Neural cell (in vitro differentiated cells): ENCODE data around the gene ZNF497. TPM values are rescaled to one million over a fixed set of nuclear protein-coding genes. Genes with fewer than 3 reads are reported as not detected.
A peak's percentile ranks its signal among the peaks of the same experiment; 100 is the strongest.

Source experiments
- H2AFZ ChIP-seq: fragments of 200-600, 300-800 bp; sonication (generic), shearing (Covaris generic); 2 replicates; pipeline ENCODE4 v1.6.0; 2014; ENCODE audit warnings: low read depth, mild to moderate bottlenecking, antibody characterized with exemption, low read length, moderate library complexity
- H3F3A ChIP-seq: fragments of 200-600 bp; shearing (Covaris generic); 2 replicates; pipeline ENCODE4 v1.6.1; 2016; ENCODE audit warnings: mild to moderate bottlenecking, moderate library complexity, mixed read lengths, antibody characterized with exemption, low read length; ENCODE audit not compliant: insufficient read depth, poor library complexity, severe bottlenecking
- H3K27ac ChIP-seq: fragments of 200-600, 300-800 bp; sonication (generic), shearing (Covaris generic); 2 replicates; pipeline ENCODE4 v1.5.1; 2014; ENCODE audit warnings: mild to moderate bottlenecking, low read length, moderate library complexity
- H3K27me3 ChIP-seq: fragments of 300-800, 200-600 bp; sonication (generic), shearing (Covaris generic); 2 replicates; pipeline ENCODE4 v1.6.0; 2014; ENCODE audit warnings: mild to moderate bottlenecking, low read depth, low read length, moderate library complexity; ENCODE audit not compliant: insufficient read depth
- H3K36me3 ChIP-seq: fragments of 300-800, 200-600 bp; sonication (generic), shearing (Covaris generic); 2 replicates; pipeline ENCODE4 v1.5.1; 2014; ENCODE audit warnings: mild to moderate bottlenecking, antibody characterized with exemption, low read length, moderate library complexity; ENCODE audit not compliant: insufficient read depth
- H3K4me2 ChIP-seq: fragments of 300-800, 200-600 bp; sonication (generic), shearing (Covaris generic); 2 replicates; pipeline ENCODE4 v1.6.0; 2014; ENCODE audit warnings: mild to moderate bottlenecking, low read length
- H3K4me3 ChIP-seq: fragments of 300-800, 200-600 bp; sonication (generic), shearing (Covaris generic); 2 replicates; pipeline ENCODE4 v1.5.1; 2014; ENCODE audit warnings: mild to moderate bottlenecking, low read length, moderate library complexity
- H3K79me2 ChIP-seq: fragments of 200-600 bp; shearing (Covaris generic); replicated peaks from 2 replicates; pipeline ENCODE4 v1.6.0; 2014; ENCODE audit warnings: mild to moderate bottlenecking, low read length, moderate library complexity; ENCODE audit not compliant: insufficient read depth
- H3K9ac ChIP-seq: fragments of 300-800, 200-600 bp; sonication (generic), shearing (Covaris generic); 2 replicates; pipeline ENCODE4 v1.6.1; 2016; ENCODE audit warnings: mild to moderate bottlenecking, low read length, mixed read lengths
- H3K9me2 ChIP-seq: fragments of 200-600 bp; shearing (Covaris generic); 2 replicates; pipeline ENCODE4 v1.6.1; 2016; ENCODE audit warnings: mild to moderate bottlenecking, low read length, mixed read lengths; ENCODE audit not compliant: insufficient read depth
- H3K9me3 ChIP-seq: fragments of 200-600, 300-800 bp; sonication (generic), shearing (Covaris generic); 2 replicates; pipeline ENCODE4 v1.6.1; 2016; ENCODE audit warnings: mild to moderate bottlenecking, mixed run types, low read length, moderate library complexity, mixed read lengths
- H4K20me1 ChIP-seq: fragments of 200-600 bp; shearing (Covaris generic); 2 replicates; pipeline ENCODE4 v1.6.1; 2016; ENCODE audit warnings: mild to moderate bottlenecking, mixed run types; ENCODE audit not compliant: insufficient read depth
- EP300 ChIP-seq: fragments of 450-650 bp; conservative IDR thresholded peaks from 2 replicates; pipeline ENCODE4 v1.6.1; 2014; ENCODE audit warnings: antibody characterized with exemption, mild to moderate bottlenecking, moderate library complexity; ENCODE audit not compliant: poor library complexity, severe bottlenecking
- EZH2 ChIP-seq: fragments of 200-600, 300-800 bp; shearing (Covaris generic), sonication (generic); IDR thresholded peaks from 2 replicates; pipeline ENCODE4 v1.6.1; 2014; ENCODE audit warnings: antibody characterized with exemption, low read length, borderline replicate concordance, mild to moderate bottlenecking; ENCODE audit not compliant: insufficient read depth, poor library complexity, severe bottlenecking
- MXI1 ChIP-seq: fragments of 450-650 bp; conservative IDR thresholded peaks from 2 replicates; pipeline ENCODE4 v1.6.1; 2014; ENCODE audit warnings: antibody characterized with exemption, mild to moderate bottlenecking; ENCODE audit not compliant: poor library complexity, severe bottlenecking
- POLR2AphosphoS5 ChIP-seq: IDR thresholded peaks from 2 replicates; pipeline ENCODE4 v1.6.1; 2012
- RAD21 ChIP-seq: fragments of 450-650 bp; conservative IDR thresholded peaks from 2 replicates; pipeline ENCODE4 v1.6.1; 2014; ENCODE audit warnings: antibody characterized with exemption, mild to moderate bottlenecking, moderate library complexity
- SMC3 ChIP-seq: fragments of 450-650 bp; conservative IDR thresholded peaks from 2 replicates; pipeline ENCODE4 v1.6.1; 2014; ENCODE audit warnings: antibody characterized with exemption, mild to moderate bottlenecking, moderate library complexity; ENCODE audit not compliant: poor library complexity
- TAF1 ChIP-seq: IDR thresholded peaks from 2 replicates; pipeline ENCODE4 v1.6.1; 2012; ENCODE audit warnings: low read depth
- polyA plus RNA-seq: library from polyadenylated mRNA; depleted of rRNA; stranded (reverse); fragments of >200 nt; gene quantifications from 2 replicates; pipeline ENCODE4 v1.2.3, GENCODE V29; 2014
- TF ChIP-seq, protein P1 (sequence below): IDR thresholded peaks from 2 replicates; pipeline ENCODE4 v1.6.1; 2012; ENCODE audit warnings: borderline replicate concordance
- TF ChIP-seq, protein P2 (sequence below): fragments of 450-650 bp; IDR thresholded peaks from 2 replicates; pipeline ENCODE4 v1.5.1; 2014; ENCODE audit warnings: antibody characterized with exemption, mild to moderate bottlenecking, moderate library complexity; ENCODE audit not compliant: poor library complexity, severe bottlenecking

The ZNF497 gene
- polyA plus RNA-seq, 1 donor from 2014 or later = 13.7 TPM

DNA sequence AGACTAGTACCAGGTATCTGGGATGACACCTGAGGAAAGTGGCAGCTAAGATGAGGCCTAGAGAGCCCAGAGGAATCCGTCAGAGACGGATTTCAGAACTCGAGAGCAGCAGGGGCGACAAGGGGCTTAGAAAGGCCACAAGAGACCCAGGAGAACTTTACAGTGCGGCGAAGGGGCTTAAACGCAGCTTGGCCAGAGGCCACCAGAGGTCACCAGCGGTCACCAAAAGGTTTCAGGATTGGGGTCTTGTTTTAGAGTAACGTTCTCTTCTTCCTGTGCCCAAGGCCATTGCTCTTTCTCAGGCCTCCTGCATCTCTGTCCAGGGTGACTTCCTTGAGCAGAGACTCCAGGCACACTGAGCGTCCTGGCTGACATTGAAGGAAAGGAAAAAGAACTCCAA, 33.6 kb downstream of the ZNF497 start:
- H4K20me1 ChIP-seq = no peaks in the 10 kb centered on the region
- H2AFZ ChIP-seq = no peak overlapping the region
- no peak overlapping the region for H3K4me2 ChIP-seq
- H3K9me2 ChIP-seq = no peaks in the 10 kb centered on the region
- no peaks in the 10 kb centered on the region for H3K9me3 ChIP-seq
- TF ChIP-seq MXI1 (no peak), RAD21 (peak; percentile 53), EP300 (no peak), SMC3 (peak; percentile 57)
- TF ChIP-seq, protein P1, sequence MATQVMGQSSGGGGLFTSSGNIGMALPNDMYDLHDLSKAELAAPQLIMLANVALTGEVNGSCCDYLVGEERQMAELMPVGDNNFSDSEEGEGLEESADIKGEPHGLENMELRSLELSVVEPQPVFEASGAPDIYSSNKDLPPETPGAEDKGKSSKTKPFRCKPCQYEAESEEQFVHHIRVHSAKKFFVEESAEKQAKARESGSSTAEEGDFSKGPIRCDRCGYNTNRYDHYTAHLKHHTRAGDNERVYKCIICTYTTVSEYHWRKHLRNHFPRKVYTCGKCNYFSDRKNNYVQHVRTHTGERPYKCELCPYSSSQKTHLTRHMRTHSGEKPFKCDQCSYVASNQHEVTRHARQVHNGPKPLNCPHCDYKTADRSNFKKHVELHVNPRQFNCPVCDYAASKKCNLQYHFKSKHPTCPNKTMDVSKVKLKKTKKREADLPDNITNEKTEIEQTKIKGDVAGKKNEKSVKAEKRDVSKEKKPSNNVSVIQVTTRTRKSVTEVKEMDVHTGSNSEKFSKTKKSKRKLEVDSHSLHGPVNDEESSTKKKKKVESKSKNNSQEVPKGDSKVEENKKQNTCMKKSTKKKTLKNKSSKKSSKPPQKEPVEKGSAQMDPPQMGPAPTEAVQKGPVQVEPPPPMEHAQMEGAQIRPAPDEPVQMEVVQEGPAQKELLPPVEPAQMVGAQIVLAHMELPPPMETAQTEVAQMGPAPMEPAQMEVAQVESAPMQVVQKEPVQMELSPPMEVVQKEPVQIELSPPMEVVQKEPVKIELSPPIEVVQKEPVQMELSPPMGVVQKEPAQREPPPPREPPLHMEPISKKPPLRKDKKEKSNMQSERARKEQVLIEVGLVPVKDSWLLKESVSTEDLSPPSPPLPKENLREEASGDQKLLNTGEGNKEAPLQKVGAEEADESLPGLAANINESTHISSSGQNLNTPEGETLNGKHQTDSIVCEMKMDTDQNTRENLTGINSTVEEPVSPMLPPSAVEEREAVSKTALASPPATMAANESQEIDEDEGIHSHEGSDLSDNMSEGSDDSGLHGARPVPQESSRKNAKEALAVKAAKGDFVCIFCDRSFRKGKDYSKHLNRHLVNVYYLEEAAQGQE = no peak
- TF ChIP-seq, protein P2, sequence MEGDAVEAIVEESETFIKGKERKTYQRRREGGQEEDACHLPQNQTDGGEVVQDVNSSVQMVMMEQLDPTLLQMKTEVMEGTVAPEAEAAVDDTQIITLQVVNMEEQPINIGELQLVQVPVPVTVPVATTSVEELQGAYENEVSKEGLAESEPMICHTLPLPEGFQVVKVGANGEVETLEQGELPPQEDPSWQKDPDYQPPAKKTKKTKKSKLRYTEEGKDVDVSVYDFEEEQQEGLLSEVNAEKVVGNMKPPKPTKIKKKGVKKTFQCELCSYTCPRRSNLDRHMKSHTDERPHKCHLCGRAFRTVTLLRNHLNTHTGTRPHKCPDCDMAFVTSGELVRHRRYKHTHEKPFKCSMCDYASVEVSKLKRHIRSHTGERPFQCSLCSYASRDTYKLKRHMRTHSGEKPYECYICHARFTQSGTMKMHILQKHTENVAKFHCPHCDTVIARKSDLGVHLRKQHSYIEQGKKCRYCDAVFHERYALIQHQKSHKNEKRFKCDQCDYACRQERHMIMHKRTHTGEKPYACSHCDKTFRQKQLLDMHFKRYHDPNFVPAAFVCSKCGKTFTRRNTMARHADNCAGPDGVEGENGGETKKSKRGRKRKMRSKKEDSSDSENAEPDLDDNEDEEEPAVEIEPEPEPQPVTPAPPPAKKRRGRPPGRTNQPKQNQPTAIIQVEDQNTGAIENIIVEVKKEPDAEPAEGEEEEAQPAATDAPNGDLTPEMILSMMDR = peak; percentile 49
- H3K9ac ChIP-seq = no peak overlapping the region
- H3K4me3 ChIP-seq = peak overlapping the region; percentile 77
- H3K27me3 ChIP-seq = no peaks in the 10 kb centered on the region
- H3K79me2 ChIP-seq = peaks cover 32% of the 10 kb centered on the region
- H3K36me3 ChIP-seq = no peaks in the 10 kb centered on the region
- H3K27ac ChIP-seq = no peak overlapping the region
- H3F3A ChIP-seq = no peaks in the 10 kb centered on the region

DNA sequence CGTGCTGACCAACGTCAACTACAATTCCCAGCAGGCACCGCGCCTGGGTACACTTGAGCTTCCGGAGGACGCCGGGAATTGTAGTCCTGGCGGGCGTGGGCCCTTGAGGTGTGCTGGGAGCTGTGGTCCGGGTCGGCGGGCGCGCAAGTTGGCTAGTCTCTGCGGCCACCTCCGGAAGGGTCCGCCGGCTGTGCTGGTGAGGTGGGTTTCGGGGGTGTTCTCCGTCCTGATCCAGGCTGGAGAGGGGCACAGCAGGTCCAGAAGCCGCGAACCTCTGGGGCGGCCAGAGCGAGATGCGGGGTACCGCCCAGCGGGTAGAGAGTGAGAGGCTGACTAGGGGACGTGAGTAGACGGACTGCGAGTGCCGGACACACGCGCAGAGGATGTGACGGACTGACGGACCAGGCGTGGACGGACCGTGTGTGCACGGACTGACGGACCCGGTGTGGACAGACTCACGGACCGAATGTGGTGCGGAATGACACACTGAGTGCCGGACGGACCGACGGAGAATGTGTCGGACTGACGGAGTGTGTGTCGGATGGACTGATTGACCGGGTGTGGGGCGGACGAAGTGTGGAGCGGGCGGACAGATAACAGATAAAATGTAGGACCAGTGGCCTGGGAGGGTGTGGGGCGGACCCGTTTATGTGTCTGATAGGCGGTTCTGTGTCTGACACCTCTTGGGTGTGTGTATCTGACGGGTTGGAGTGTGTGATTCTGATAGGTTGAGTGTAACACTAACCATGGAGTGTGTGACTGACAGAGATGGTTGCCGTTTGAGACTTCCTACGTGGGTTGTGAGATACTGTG, 35.4 kb downstream of the ZNF497 start, which contains the start of gene ZSCAN22:
TSS of gene ZSCAN22 (plus strand) at position 81 of the 813 bp plus-strand sequence. CDS start 7,809 bp downstream, outside the sequence.
- peak within 1 kb of the TSS; percentile 95 for H3K4me2 ChIP-seq
- no peaks in the 10 kb centered on the region for H3K36me3 ChIP-seq
- H3K27me3 ChIP-seq = no peaks in the 10 kb centered on the region
- peak; percentile 59 for TF ChIP-seq EP300
- TF ChIP-seq EZH2 = no peak
- TF ChIP-seq TAF1 = peak; percentile 80
- TF ChIP-seq, protein P1 = peak; percentile 49
- TF ChIP-seq POLR2AphosphoS5 = peak; percentile 83
- TF ChIP-seq, protein P2 = peak; percentile 29
- TF ChIP-seq RAD21 = peak; percentile 48
- peak; percentile 86 for TF ChIP-seq MXI1
- peak; percentile 41 for TF ChIP-seq SMC3
- no peaks in the 10 kb centered on the region for H4K20me1 ChIP-seq
- H3K79me2 ChIP-seq = peaks cover 43% of the 10 kb centered on the region
- H3K27ac ChIP-seq = peak within 1 kb of the TSS; percentile 92
- no peaks in the 10 kb centered on the region for H3K9me2 ChIP-seq
- no peaks in the 10 kb centered on the region for H3F3A ChIP-seq
- no peaks in the 10 kb centered on the region for H3K9me3 ChIP-seq
- peak within 1 kb of the TSS; percentile 91 for H3K9ac ChIP-seq
- H2AFZ ChIP-seq = peak within 1 kb of the TSS; percentile 71
- H3K4me3 ChIP-seq = peak within 1 kb of the TSS; percentile 77
